Endodermal cell (in vitro differentiated cells): ENCODE measurements around the gene ZNF415. TPM values are rescaled to one million over a fixed set of nuclear protein-coding genes. Genes with fewer than 3 reads are reported as not detected.
"Not testable (repeated sequence)": the region's sequence is repeated elsewhere in the genome, so short reads cannot be mapped to it uniquely, and the experiment has no call there.

Experiments
- DNase-seq: peaks from one replicate; pipeline ENCODE4 v3.0.0-alpha.2; 2017
- H3K27ac ChIP-seq: 2 replicates; pipeline ENCODE4 v1.5.1; 2013; ENCODE audit warnings: mild to moderate bottlenecking, low read depth, low read length, moderate library complexity
- H3K27me3 ChIP-seq: 2 replicates; pipeline ENCODE4 v1.6.1; 2013; ENCODE audit warnings: mild to moderate bottlenecking, low read length, moderate library complexity; ENCODE audit not compliant: insufficient read depth, control insufficient read depth, poor library complexity, severe bottlenecking
- H3K36me3 ChIP-seq: 2 replicates; pipeline ENCODE4 v1.7.0; 2013; ENCODE audit warnings: mild to moderate bottlenecking, low read length, moderate library complexity; ENCODE audit not compliant: control insufficient read depth, insufficient read depth
- H3K4me1 ChIP-seq: one replicate; pipeline ENCODE4 v1.7.0; 2013; ENCODE audit warnings: low read length; ENCODE audit not compliant: control insufficient read depth, insufficient read depth
- H3K4me3 ChIP-seq: 2 replicates; pipeline ENCODE4 v1.5.1; 2013; ENCODE audit warnings: mild to moderate bottlenecking, low read length, moderate library complexity
- H3K9ac ChIP-seq: 2 replicates; pipeline ENCODE4 v1.6.1; 2013; ENCODE audit warnings: mild to moderate bottlenecking, low read length, moderate library complexity; ENCODE audit not compliant: poor library complexity, severe bottlenecking; ENCODE audit errors: extremely low read depth
- H3K9me3 ChIP-seq: 2 replicates; pipeline ENCODE4 v1.6.1; 2013; ENCODE audit warnings: mild to moderate bottlenecking, low read length, moderate library complexity; ENCODE audit not compliant: control insufficient read depth
- H3K27ac Mint-ChIP-seq: 2 replicates; pipeline ENCODE4 v1.8.0; 2020; ENCODE audit warnings: mixed read lengths
- H3K27me3 Mint-ChIP-seq: 2 replicates; pipeline ENCODE4 v1.8.0; 2021; ENCODE audit warnings: mild to moderate bottlenecking, mixed read lengths; ENCODE audit not compliant: insufficient read depth
- H3K36me3 Mint-ChIP-seq: 2 replicates; pipeline ENCODE4 v1.8.0; 2020; ENCODE audit warnings: low read depth, mixed read lengths
- H3K4me1 Mint-ChIP-seq: 2 replicates; pipeline ENCODE4 v1.8.0; 2020; ENCODE audit warnings: mixed read lengths
- H3K4me3 Mint-ChIP-seq: 2 replicates; pipeline ENCODE4 v1.8.0; 2020; ENCODE audit warnings: mild to moderate bottlenecking, moderate library complexity, mixed read lengths
- H3K9me3 Mint-ChIP-seq: 2 replicates; pipeline ENCODE4 v1.8.0; 2020; ENCODE audit warnings: mild to moderate bottlenecking, mixed read lengths
- WGBS, 2 experiments: methylation state at CpG; one replicate each; pipeline versions ENCODE4 v1.1.5 to v1.1.7; 2013; ENCODE audit warnings: missing lambda C conversion rate in 2 of 2, mixed read lengths in 1 of 2; ENCODE audit not compliant: insufficient coverage in 1 of 2, insufficient read length in 1 of 2; 5-methylcytosine and 5-hydroxymethylcytosine counted together
- total RNA-seq, 2 donors: library from RNA; stranded (reverse); fragmentation: NEBNext Ultra II Directional in 1 of 2; extraction: Animal tissue kit (Norgen Biotek cat#: 25700) in 1 of 2; gene quantifications; 2 replicates in 1 of 2; 3 replicates in 1 of 2; pipeline ENCODE4 v1.2.1, GENCODE V29; 2021
- TF ChIP-seq, protein P1 (sequence below): fragments of 200-600 bp; sonication (generic); conservative IDR thresholded peaks from 2 replicates; pipeline ENCODE4 v1.5.0; 2021; ENCODE audit warnings: antibody characterized with exemption, mild to moderate bottlenecking

Gene ZNF415
- total RNA-seq, 2 donors from 2014 or later, result 12.6 to 19.4 TPM

DNA sequence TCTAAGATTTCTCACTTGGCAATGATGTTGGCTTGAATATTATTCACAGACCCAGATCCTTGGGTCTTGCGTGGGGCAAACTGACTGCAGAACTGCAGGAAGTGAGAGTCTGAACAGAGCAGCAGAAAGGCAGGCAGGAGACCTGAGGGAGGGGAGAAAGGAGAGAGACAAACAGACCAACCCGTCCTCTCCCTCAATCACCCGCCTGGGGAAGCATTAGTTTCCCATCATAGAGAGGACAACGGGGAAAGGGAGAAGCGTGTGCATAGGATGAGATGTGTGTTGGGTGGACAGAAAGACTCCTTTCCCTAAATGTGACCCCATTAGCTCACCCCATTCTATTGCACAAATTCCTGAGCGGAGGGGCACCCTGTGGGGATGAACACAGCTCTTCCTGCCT lies 36.1 kb downstream of the ZNF415 start:
- not testable (repeated sequence) for H3K9me3 Mint-ChIP-seq, H3K27ac ChIP-seq, H3K4me3 Mint-ChIP-seq, H3K4me1 ChIP-seq, H3K27me3 ChIP-seq, H3K27ac Mint-ChIP-seq, H3K4me3 ChIP-seq, DNase-seq, H3K9me3 ChIP-seq, H3K27me3 Mint-ChIP-seq, H3K9ac ChIP-seq
- Mint-ChIP-seq H3K4me1 (peaks cover 17% of the 10 kb centered on the region), H3K36me3 (peaks cover 51% of the 10 kb centered on the region)
- no CpG with 5 or more reads among the region's 6 CpGs for WGBS, 2 experiments
- H3K36me3 ChIP-seq, result peaks cover 39% of the 10 kb centered on the region

DNA sequence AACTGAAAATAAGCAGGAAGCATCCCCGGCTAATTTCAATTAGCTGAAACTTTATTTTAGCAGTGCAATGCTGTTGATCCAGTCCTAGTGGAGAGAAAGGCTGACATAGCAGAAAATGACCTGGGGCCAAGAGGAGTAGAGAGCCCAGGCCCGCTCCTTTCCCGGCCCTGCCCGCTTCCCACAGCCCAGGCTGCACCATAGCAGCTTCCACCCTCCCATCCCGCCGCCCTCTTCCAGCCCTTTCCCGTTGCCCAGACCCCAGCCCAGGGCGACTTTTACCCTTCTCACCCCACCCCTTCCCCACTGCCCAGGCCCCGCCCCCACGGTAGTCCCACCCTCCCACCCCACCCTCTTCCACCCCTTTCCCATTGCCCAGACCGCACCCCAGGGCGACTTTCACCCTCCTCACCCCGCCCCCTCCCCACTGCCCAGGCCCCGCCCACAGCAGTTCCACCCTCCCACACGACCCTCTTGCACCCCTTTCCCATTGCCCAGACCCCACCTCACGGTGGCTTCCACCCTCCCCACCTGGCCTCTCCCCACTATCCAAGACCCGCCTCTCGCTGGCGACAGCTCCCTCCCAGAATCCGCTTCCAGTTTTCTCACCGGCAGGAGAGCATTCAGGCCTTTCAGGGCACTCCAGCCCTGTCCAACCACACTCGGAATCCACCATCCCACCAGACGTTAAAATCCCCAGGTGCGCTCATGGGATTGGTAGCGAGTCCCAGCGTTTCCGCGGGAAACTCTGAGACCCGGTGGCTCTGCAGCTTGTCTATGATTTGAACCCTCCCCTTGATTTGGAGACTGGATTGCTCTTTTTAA lies 37.7 kb downstream of the ZNF415 start:
- no peaks in the 10 kb centered on the region for H3K9me3 Mint-ChIP-seq
- peak overlapping the region; percentile 48 for H3K4me3 Mint-ChIP-seq
- Histone ChIP-seq H3K27me3 (no peaks in the 10 kb centered on the region), H3K9ac (no peak overlapping the region), H3K9me3 (no peaks in the 10 kb centered on the region), H3K4me1 (peaks cover 2% of the 10 kb centered on the region), H3K27ac (no peak overlapping the region), H3K36me3 (peaks cover 52% of the 10 kb centered on the region), H3K4me3 (no peak overlapping the region)
- WGBS, 2 experiments, result 82 to 95% methylated on average over 12 to 25 of the region's 29 CpGs
- H3K27me3 Mint-ChIP-seq, result no peaks in the 10 kb centered on the region
- peak overlapping the region; percentile 85 for H3K27ac Mint-ChIP-seq
- peaks cover 17% of the 10 kb centered on the region for H3K4me1 Mint-ChIP-seq
- TF ChIP-seq, protein P1, sequence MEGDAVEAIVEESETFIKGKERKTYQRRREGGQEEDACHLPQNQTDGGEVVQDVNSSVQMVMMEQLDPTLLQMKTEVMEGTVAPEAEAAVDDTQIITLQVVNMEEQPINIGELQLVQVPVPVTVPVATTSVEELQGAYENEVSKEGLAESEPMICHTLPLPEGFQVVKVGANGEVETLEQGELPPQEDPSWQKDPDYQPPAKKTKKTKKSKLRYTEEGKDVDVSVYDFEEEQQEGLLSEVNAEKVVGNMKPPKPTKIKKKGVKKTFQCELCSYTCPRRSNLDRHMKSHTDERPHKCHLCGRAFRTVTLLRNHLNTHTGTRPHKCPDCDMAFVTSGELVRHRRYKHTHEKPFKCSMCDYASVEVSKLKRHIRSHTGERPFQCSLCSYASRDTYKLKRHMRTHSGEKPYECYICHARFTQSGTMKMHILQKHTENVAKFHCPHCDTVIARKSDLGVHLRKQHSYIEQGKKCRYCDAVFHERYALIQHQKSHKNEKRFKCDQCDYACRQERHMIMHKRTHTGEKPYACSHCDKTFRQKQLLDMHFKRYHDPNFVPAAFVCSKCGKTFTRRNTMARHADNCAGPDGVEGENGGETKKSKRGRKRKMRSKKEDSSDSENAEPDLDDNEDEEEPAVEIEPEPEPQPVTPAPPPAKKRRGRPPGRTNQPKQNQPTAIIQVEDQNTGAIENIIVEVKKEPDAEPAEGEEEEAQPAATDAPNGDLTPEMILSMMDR, result no peak
- H3K36me3 Mint-ChIP-seq, result peaks cover 63% of the 10 kb centered on the region
- DNase-seq, result peak; percentile 94

DNA sequence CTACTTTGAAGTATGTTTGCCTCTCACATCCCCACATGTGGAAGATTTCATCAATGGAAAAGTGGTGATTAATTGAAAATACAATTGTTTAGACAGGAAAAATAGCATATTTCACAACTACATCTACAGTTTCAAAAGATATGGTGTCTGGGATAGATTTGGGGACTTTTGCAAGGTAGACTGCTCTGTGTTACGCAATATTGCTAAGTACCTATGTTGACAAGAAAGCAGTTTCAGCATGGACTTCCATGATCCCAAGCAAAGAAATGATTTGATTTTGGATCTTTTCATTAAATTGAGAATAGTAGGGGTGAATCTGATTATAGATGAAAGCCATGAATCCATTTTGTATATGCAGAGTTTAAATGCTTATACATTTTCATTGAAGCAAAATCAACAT lies 40.0 kb downstream of the ZNF415 start:
- DNase-seq, result no peak
- 0 to 8% methylated on average over 1 of the region's 1 CpG for WGBS, 2 experiments
- no peak overlapping the region for H3K27ac ChIP-seq
- H3K4me1 ChIP-seq, result peaks cover 1% of the 10 kb centered on the region
- H3K4me1 Mint-ChIP-seq, result peaks cover 12% of the 10 kb centered on the region
- H3K4me3 Mint-ChIP-seq, result no peak overlapping the region
- no peaks in the 10 kb centered on the region for H3K9me3 Mint-ChIP-seq
- TF ChIP-seq, protein P1, result no peak
- peaks cover 66% of the 10 kb centered on the region for H3K36me3 ChIP-seq
- H3K9me3 ChIP-seq, result no peaks in the 10 kb centered on the region
- no peak overlapping the region for H3K27ac Mint-ChIP-seq
- H3K9ac ChIP-seq, result no peak overlapping the region
- peaks cover 63% of the 10 kb centered on the region for H3K36me3 Mint-ChIP-seq
- H3K27me3 ChIP-seq, result no peaks in the 10 kb centered on the region
- no peaks in the 10 kb centered on the region for H3K27me3 Mint-ChIP-seq
- H3K4me3 ChIP-seq, result no peak overlapping the region
